Measurements from ENCODE around the gene NPEPL1. TPM values are rescaled to one million over a fixed set of nuclear protein-coding genes. Genes with fewer than 3 reads are reported as not detected.

Gene NPEPL1
- total and polyA plus RNA-seq, 7 donors: 10.6 to 65.1 (median 26.5) TPM

GRCh38 chr20:58711266-58712051 lies 18.9 kb downstream of the NPEPL1 start:
- intact Hi-C loops (cut with DNase I): no loop called here
- no peak overlapping the region for H3K4me3 ChIP-seq
- no peak for TF ChIP-seq EP300 (IDR thresholded peaks at IDR 0.05)
- TF ChIP-seq POLR2A (IDR thresholded peaks at IDR 0.05): no peak
- no peak for TF ChIP-seq CTCF (IDR thresholded peaks at IDR 0.05)
- TF ChIP-seq POLR2AphosphoS5 (IDR thresholded peaks at IDR 0.05): no peak
- H3K4me1 ChIP-seq: no peaks in the 10 kb centered on the region
- H3K9me3 ChIP-seq: no peaks in the 10 kb centered on the region
- no peak overlapping the region for H3K27ac ChIP-seq
- 93 to 95% methylated on average over 21 of the region's 21 CpGs for WGBS, 2 donors
- H3K27me3 ChIP-seq: no peaks in the 10 kb centered on the region
- peak; percentile 55 for DNase-seq
- peaks cover 0 to 28% (median 0%) of the 10 kb centered on the region in 4 donors for H3K36me3 ChIP-seq

- peak; percentile 47 for DNase-seq
- intact Hi-C loops (cut with DNase I): no loop called here
- TF ChIP-seq EP300 (IDR thresholded peaks at IDR 0.05) (no peak), POLR2AphosphoS5 (IDR thresholded peaks at IDR 0.05) (no peak), CTCF (IDR thresholded peaks at IDR 0.05) (no peak), POLR2A (IDR thresholded peaks at IDR 0.05) (no peak)
- H3K4me3 ChIP-seq: no peak overlapping the region
- no peaks in the 10 kb centered on the region for H3K4me1 ChIP-seq
- WGBS, 2 donors: 84 to 90% methylated on average over 19 of the region's 19 CpGs
- H3K27ac ChIP-seq: no peak overlapping the region
- no peaks in the 10 kb centered on the region for H3K27me3 ChIP-seq
- peaks cover 0 to 20% (median 0%) of the 10 kb centered on the region in 4 donors for H3K36me3 ChIP-seq
- H3K9me3 ChIP-seq: no peaks in the 10 kb centered on the region
These were observed 19.7 kb downstream of the NPEPL1 start for GRCh38 chr20:58712151-58712791.

- intact Hi-C loops (cut with DNase I): no loop called here
These were observed 20.5 kb downstream of the NPEPL1 start for GRCh38 chr20:58712806-58713731.

More at GRCh38 chr20:58712806-58713731, 20.5 kb downstream of the NPEPL1 start:
- no peaks in the 10 kb centered on the region for H3K9me3 ChIP-seq
- no peak overlapping the region for H3K27ac ChIP-seq
- WGBS, 2 donors: 95% methylated on average over 24 of the region's 24 CpGs
- H3K4me1 ChIP-seq: no peaks in the 10 kb centered on the region
- H3K4me3 ChIP-seq: no peak overlapping the region
- H3K27me3 ChIP-seq: no peaks in the 10 kb centered on the region
- peak; percentile 55 for DNase-seq
- H3K36me3 ChIP-seq: peaks cover 0 to 13% (median 0%) of the 10 kb centered on the region in 4 donors
- TF ChIP-seq EP300 (IDR thresholded peaks at IDR 0.05) (no peak), CTCF (IDR thresholded peaks at IDR 0.05) (no peak), POLR2A (IDR thresholded peaks at IDR 0.05) (no peak), POLR2AphosphoS5 (IDR thresholded peaks at IDR 0.05) (no peak)
